ENCODE measurements around the gene ANKRD63.

GRCh38 chr15:40287968-40288367 lies 5.1 kb upstream of the ANKRD63 start:
- TF ChIP-seq CTCF (IDR thresholded peaks at IDR 0.05; ENCODE audit: poor library complexity) (no peak), EZH2 (IDR thresholded peaks at IDR 0.05; ENCODE audit: borderline replicate concordance) (no peak), EZH2phosphoT487 (IDR thresholded peaks at IDR 0.05; ENCODE audit: low read depth, severe bottlenecking, unreplicated experiment) (no peak)

All from hepatocyte (in vitro differentiated cells).